K562 (cell line): Measurements from ENCODE around the gene CTCF. TPM values are rescaled to one million over a fixed set of nuclear protein-coding genes. Genes with fewer than 3 reads are reported as not detected.

Experiments used
- CBFB ChIP-seq: sonication (generic); formaldehyde crosslinking; IDR thresholded peaks from 2 replicates; pipeline ENCODE4 v1.4.0; 2020; ENCODE audit warnings: mild to moderate bottlenecking, missing genetic modification reagents
- CHCHD3 ChIP-seq: fragments of 250-450 bp; sonication (Bioruptor Pico); IDR thresholded peaks from 2 replicates; pipeline ENCODE4 v2.1.2; 2022; ENCODE audit warnings: mild to moderate bottlenecking
- CREM ChIP-seq: IDR thresholded peaks from 2 replicates; pipeline ENCODE4 v1.6.1; 2014; ENCODE audit warnings: antibody characterized with exemption, low read depth
- DNMT1 ChIP-seq: fragments of 450-650 bp; IDR thresholded peaks from 2 replicates; pipeline ENCODE4 v1.6.1; 2016; ENCODE audit warnings: antibody characterized with exemption, mild to moderate bottlenecking
- E4F1 ChIP-seq: fragments of 250-450 bp; sonication (Bioruptor Pico); IDR thresholded peaks from 2 replicates; pipeline ENCODE4 v1.5.0; 2021; ENCODE audit warnings: mild to moderate bottlenecking, borderline replicate concordance
- FOXJ3 ChIP-seq: sonication (generic); formaldehyde crosslinking; IDR thresholded peaks from 2 replicates; pipeline ENCODE4 v1.4.0; 2020; ENCODE audit warnings: mild to moderate bottlenecking, missing genetic modification reagents
- FOXK2 ChIP-seq, 2 experiments: fragments of 450-650 bp; IDR thresholded peaks in 1 of 2; conservative IDR thresholded peaks in 1 of 2; 2 replicates each; pipeline ENCODE4 v1.6.1; 2016; ENCODE audit warnings: low read depth in 2 of 2, mild to moderate bottlenecking in 1 of 2
- FOXP1 ChIP-seq: sonication (generic); formaldehyde crosslinking; IDR thresholded peaks from 2 replicates; pipeline ENCODE4 v1.8.0; 2022; ENCODE audit warnings: mild to moderate bottlenecking, missing genetic modification reagents
- HMBOX1 ChIP-seq: sonication (generic); IDR thresholded peaks from 2 replicates; pipeline ENCODE4 v1.6.1; 2016
- HMGXB4 ChIP-seq: sonication (generic); formaldehyde crosslinking; IDR thresholded peaks from 2 replicates; pipeline ENCODE4 v1.8.1; 2023; ENCODE audit warnings: mild to moderate bottlenecking, missing genetic modification reagents
- NR4A1 ChIP-seq, 2 experiments: fragments of 250-450 bp in 1 of 2; fragments of 450-650 bp in 1 of 2; sonication (Bioruptor Pico) in 1 of 2; IDR thresholded peaks; 2 replicates each; pipeline versions ENCODE4 v1.4.0 to v1.6.1; 2016 to 2020; ENCODE audit warnings: mild to moderate bottlenecking in 2 of 2, missing compliant biosample characterization in 1 of 2, missing genetic modification characterization in 1 of 2, moderate library complexity in 1 of 2
- SAFB2 ChIP-seq: fragments of 200-400 bp; formaldehyde crosslinking; IDR thresholded peaks from 2 replicates; pipeline ENCODE4 v1.6.1; 2018; ENCODE audit warnings: borderline replicate concordance, low read length, low read depth, moderate library complexity; ENCODE audit not compliant: severe bottlenecking
- TEAD4 ChIP-seq, 2 experiments: sonication (generic) in 1 of 2; formaldehyde crosslinking in 1 of 2; IDR thresholded peaks; 2 replicates each; pipeline versions ENCODE4 v1.6.1 to v1.8.0; 2012 to 2022; ENCODE audit warnings: borderline replicate concordance in 1 of 2, inconsistent platforms in 1 of 2, low read length in 1 of 2, mild to moderate bottlenecking in 1 of 2, missing genetic modification reagents in 1 of 2
- ZNF212 ChIP-seq: fragments of 450-650 bp; formaldehyde crosslinking; IDR thresholded peaks from 2 replicates; pipeline ENCODE4 v1.4.0; 2020; ENCODE audit warnings: mild to moderate bottlenecking
- ZNF449 ChIP-seq: fragments of 250-450 bp; sonication (Bioruptor Pico); IDR thresholded peaks from 2 replicates; pipeline ENCODE4 v1.8.0; 2022; ENCODE audit warnings: moderate library complexity, mild to moderate bottlenecking, inconsistent platforms
- polyA plus RNA-seq, 8 experiments: library from polyadenylated mRNA; depleted of rRNA in 4 of 8; stranded (reverse) in 5 of 8; unstranded in 3 of 8; fragments of >200 nt; fragmentation: Nextera tagmentation in 2 of 8; fragmentation: Illumina TruSeq in 1 of 8; extraction: Ambion mirVana in 2 of 8; extraction: Trizol in 1 of 8; gene quantifications; 2 replicates each; pipeline versions ENCODE4 v1.2.1 to v1.2.3, GENCODE V29; 2011 to 2014; ENCODE audit warnings: inconsistent platforms in 1 of 8, missing spikeins in 1 of 8
- total RNA-seq, 7 experiments: library from RNA; depleted of rRNA in 6 of 7; stranded (reverse); fragments of >200 nt in 6 of 7; fragmentation: Illumina TruSeq in 2 of 7; extraction: Trizol in 2 of 7; gene quantifications; 2 replicates each; pipeline versions ENCODE4 v1.2.1 to v1.2.3, GENCODE V29; 2011 to 2021; ENCODE audit warnings: low replicate concordance in 1 of 7

Gene CTCF
- total and polyA plus RNA-seq, 9 of the 15 experiments (the other 6 are each of a cell fraction or from before 2014, with no cell fraction given) = 7.8 to 49.2 (median 33.9) TPM

- no peak for TF ChIP-seq NR4A1 (CRISPR knock-in tag; IDR thresholded peaks at IDR 0.05)
- TF ChIP-seq NR4A1 (tag; IDR thresholded peaks at IDR 0.05) = no peak
- no peak for TF ChIP-seq HMGXB4 (CRISPR knock-in tag)
- no peak for TF ChIP-seq HMBOX1
- TF ChIP-seq ZNF449 (CRISPR knock-in tag) = no peak
- no peak for TF ChIP-seq FOXJ3 (CRISPR knock-in tag)
- no peak for TF ChIP-seq CHCHD3
- TF ChIP-seq E4F1 (CRISPR knock-in tag) = no peak
- TF ChIP-seq FOXP1 (CRISPR knock-in tag) = no peak; the same call in 1 of the 2 replicates
- no peak for TF ChIP-seq DNMT1
- no peak for TF ChIP-seq TEAD4 (IDR thresholded peaks at IDR 0.05; ENCODE audit: low read length)
- TF ChIP-seq TEAD4 (CRISPR knock-in tag; IDR thresholded peaks at IDR 0.05; ENCODE audit: borderline replicate concordance) = no peak
- no peak for TF ChIP-seq SAFB2
- TF ChIP-seq FOXK2 (conservative IDR thresholded peaks at IDR 0.05 in 1 of 2, IDR thresholded peaks at IDR 0.05 in 1 of 2; ENCODE audit: low read depth in 2 of 2) = no peak
- TF ChIP-seq CBFB (CRISPR knock-in tag) = no peak
- no peak for TF ChIP-seq ZNF212
- TF ChIP-seq CREM = peak; percentile 99
These were observed 351 bp upstream of the CTCF start (continued) for GRCh38 chr16:67561824-67562525.
